Activated T-helper 1 cell treated with anti-CD3 and anti-CD28 coated beads, Interleukin-2, amount 50 U/mL, for 16 hours (primary cell): Measurements from ENCODE around the gene ST6GALNAC3.
"Not testable (repeated sequence)": the region's sequence is repeated elsewhere in the genome, so short reads cannot be mapped to it uniquely, and the experiment has no call there.

ENCODE experiments used
- DNase-seq, 2 donors: peaks; one replicate each; pipeline ENCODE4 v3.0.0-alpha.2; 2020; ENCODE audit warnings: low read depth in 1 of 2, low spot score in 1 of 2

Gene ST6GALNAC3

DNA sequence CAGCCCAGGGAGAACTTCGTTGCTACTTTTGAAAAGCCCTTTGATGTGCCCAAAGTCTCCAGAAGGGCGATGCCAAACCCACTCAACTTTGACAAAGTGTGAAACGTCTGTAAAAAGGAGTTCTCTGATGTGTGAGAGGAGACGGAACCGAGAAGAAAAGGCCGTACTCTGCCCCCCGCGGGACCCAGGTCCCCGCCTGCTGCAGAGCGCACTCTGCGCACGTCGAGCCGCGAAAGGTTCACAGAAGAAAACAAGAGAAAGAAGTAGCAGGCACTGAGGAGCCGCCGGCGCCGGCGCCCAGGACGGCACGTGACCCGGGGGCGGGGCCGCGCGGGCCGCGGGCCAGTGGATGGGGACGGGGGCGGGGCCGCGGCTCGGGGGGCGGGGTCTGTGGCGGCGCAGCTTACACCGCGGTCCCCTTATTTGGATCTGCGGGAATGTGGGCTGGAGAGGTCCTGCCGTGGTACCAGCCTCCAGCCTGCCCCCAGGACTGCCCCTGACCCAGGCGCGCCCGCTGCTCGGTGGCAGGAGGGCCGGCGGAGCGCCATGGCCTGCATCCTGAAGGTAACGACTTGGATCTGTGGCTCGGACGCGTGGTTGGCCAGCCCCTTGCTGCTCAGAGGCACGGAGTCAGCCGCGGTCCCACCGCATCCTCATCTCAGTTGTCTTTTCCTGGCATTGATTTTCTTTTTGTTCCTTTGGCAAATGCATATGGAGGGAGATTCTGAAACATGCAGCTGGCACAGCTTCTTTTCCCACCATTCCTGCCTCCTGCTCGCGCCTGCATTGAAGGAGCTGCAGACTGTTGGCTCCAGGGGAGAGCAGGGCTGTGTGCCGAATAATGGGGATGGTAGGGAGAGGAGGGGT lies at the start of gene ST6GALNAC3:
TSS of gene ST6GALNAC3 (plus strand) at position 426 of the 867 bp plus-strand sequence.
- peak; percentile 55 to 61 for DNase-seq

DNA sequence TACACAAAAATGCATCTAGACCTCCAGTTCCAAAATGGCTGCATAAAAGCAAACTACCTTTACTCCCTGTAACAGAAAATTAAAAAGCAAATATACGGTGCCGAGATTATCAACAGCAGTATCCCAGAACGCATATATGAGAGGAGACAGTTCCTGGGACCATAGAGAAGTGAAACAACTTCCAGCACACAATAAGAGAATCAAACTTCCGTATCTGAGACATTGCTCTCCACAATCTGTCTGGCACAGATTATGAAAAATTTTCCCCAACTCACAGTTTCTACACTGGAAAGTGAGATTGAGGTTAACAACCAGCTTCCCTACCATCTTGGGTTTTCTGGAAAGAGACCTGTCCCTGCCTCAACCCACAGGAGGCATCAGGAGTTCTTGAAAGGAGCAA lies 47.2 kb upstream of the ST6GALNAC3 start:
- DNase-seq, result no peak

DNA sequence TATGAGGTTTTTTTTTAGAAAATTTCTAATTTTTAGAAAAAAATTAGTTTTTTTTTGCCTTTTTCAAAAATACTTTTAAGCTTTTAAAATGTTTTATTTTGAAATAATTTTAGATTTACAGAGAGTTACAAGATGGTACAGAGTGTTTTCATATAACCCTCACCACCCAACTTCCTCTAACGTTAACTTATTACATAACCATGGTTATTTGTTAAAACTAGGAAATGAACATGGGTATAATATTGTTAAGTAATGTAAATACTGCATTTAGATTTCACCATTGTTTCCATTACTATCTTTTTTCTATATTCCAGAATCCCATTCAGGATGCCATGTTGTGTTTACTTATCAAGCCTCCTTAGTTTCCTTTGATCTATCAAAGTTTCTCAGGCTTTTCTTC lies 45.2 kb upstream of the ST6GALNAC3 start:
- DNase-seq, result no peak

DNA sequence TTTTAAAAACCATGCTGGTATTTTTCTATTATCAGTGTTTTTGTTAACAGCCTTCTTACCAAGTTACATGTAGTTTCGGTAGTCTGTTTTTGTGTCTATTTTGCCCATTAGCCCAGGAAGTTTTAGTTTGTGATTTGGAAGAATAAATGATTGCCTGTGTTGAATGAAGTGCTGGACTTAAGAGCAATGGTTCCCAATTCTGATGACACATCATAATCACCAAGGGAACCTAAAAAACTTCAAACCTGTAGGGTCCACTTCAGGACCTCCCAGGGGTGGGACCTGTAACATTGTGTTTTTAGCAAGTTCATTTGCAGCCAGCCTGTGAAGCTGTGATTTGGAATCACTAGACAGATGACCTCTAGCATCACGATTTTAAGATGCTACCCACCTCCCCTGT lies 43.0 kb upstream of the ST6GALNAC3 start:
- DNase-seq, result no peak

DNA sequence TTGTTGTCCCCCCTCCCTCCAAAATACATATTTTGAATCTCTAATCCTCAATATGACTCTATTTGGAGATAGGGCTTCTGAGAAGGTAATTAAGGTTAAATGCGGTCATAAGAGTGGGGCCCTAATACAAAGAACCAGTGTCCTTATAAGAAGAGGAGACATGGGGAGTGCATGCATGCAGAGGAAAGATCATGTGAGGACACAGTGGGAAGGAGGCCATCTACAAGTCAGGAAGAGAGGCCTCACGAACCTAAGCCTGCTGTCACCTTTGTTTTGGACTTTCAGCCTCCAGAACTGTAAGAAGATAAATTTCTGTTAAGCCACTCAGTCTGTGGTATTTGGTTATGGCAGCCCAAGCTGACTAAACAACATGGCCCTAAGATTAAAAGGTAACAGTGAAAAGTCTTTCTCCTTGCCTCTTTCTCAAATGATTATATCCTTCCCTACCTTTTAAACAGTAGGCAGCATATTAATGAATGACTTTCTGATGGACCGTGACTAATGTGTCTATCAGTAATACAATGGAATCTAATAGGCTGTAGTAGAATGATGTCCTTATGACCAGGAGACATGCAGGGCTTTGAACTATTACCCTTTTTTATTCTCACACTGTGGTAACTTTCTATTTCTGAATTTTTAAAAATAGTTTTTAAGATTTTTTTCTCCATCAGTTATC lies 40.6 kb upstream of the ST6GALNAC3 start:
- DNase-seq, result no peak

DNA sequence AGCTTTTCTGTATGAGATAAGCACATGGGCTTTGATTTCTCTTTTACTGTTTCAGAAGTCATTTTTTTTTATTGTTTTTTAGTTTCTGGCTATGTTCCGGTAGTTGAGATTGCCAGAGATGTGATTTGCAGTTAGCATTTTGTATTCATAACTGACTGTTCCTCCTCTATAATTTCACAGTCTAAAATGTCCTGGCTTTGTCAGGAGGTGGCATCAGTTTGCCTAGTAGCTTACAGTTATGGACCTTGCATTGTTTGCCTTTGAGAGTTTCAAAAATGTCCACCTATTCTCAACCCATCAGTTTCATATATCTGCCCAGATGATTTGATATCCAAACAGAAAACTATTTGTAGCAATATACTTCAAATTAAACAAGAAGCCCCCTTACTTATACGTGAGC lies 39.5 kb upstream of the ST6GALNAC3 start:
- DNase-seq, result no peak

DNA sequence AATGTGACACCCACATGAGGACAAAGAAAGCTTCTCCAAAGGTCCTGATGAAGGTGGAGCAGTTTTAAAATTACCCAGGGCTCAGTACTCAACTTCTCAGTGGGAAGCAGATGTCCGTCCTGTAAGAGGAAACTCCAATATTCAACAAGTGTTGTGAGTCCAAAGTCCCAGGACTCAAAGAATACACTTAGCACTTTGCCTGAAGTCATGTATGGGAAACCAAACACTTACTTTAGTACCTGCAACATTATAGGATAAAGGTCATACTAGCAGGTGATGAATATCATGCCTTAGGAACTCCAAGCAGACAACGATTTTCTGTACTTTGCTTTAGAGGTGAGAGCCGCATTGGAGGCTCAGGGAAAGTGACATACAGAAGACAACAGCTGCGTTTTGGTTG lies 37.2 kb upstream of the ST6GALNAC3 start:
- no peak for DNase-seq

DNA sequence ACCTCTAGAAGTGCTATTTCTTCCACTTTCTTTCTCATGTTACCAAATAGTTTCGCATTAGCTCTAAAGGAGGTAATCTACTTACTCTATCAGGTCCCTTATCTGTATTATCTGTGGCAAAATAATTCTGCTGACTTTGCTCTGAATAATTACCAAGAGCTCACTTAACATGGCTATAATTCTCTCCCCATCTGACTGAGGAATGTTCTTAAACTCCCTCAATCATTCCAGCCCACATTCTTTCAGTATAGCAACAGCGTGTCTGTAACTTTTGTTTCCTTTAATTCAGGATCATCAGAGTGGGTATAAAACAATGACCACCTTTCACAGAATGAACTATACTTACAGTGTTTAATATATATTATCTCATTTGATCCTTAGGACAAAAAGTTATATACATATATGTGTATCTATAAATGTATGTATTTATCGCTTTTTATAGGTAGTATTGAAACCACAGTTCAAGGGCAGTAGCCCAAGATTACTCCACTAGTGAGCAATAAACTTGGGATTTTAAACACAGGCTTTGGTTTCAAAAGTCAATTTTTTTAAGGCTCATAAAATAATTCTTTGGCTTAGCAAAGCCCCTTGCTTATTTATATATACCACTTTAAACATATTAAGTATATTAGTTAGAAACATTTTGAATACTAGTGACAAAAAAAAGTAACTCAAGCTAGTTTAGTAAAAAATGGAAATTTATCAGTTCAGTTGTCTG lies 36.1 kb upstream of the ST6GALNAC3 start:
- no peak for DNase-seq

DNA sequence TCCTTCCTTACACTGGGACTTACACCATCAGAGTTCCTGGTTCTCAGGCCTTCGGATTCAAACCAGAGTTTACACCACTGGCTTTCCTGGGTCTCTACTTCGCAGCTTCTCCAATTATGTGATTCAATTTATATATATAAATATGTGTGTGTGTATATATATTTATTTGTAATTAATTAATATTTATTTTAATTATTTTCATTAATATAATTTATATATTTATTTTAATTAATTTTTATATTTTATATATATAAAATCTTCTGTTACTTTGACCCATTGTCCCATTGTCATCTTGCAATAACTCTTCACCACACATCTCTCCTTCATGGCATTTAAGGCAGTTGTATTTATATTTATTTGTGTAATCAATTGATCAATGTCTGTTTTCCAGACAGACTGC lies 28.4 kb upstream of the ST6GALNAC3 start:
- no peak for DNase-seq

DNA sequence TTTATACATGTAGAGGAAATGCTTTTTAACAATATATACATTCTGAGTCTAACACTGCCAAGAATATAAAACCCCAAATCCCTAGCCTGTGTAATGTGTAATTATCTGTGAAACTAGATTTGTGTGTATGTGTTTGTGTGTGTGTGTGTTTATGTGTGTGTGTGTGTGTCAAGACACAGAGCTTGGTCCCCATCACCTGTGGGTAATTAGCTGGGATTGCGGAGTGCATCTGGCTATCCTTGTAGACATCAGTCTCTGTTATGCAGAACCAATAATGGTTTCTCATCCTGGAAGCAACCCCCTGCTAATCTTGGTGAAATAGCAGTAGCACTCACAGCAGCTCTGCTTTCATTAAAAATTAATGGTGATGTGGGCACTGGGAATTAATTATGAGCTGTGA lies 26.3 kb upstream of the ST6GALNAC3 start:
- DNase-seq, result no peak

DNA sequence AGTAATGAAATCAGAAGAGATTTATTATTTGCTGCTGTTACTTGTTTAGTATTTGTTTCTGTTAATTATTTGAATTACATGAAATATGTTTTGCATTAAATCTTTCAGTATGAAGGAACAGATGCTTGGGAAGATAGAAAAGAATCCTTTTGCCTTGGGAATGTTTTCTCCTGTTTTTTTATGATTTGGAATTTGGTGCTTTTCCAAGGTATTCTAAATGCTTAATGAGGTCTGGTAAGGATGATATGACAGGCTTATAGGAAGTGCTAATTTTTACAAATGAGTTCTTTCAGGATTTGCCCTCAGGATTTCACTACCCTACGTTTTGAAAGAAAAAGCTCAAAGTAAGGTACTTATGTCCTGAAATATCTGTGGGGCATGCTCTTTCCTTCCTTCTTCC lies 25.6 kb upstream of the ST6GALNAC3 start:
- no peak for DNase-seq

DNA sequence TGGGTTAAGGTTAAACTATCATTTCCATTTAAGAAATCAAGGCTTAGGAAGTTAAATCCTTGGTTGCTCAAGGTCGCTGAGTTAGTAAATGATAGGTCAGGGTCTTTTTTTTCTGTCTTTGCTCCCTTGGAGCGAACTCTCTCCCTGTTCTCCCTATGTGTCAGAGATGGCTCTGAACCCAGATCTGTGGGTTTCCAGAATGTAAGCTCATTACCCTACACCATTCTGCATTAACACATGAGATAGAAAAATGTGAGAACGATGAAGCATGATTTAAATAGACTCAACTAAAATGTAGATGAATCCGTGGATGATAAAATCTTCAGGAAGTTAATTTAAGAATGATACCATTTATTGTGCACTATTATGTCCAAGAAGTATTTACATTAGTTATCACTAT lies 25.0 kb upstream of the ST6GALNAC3 start:
- no peak for DNase-seq

DNA sequence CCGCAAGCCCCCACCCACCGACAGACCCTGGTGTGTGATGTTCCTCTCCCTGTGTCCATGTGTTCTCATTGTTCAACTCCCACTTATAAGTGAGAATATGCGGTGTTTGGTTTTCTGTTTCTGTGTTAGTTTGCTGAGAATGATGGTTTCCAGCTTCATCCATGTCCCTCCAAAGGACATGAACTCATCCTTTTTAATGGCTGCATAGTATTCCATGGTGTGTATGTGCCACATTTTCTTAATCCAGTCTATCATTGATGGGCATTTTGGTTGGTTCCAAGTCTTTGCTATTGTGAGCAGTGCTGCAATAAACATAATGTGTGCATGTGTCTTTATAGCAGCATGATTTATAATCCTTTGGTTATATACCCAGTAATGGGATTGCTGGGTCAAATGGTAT lies 24.5 kb upstream of the ST6GALNAC3 start:
- DNase-seq, result not testable (repeated sequence)

DNA sequence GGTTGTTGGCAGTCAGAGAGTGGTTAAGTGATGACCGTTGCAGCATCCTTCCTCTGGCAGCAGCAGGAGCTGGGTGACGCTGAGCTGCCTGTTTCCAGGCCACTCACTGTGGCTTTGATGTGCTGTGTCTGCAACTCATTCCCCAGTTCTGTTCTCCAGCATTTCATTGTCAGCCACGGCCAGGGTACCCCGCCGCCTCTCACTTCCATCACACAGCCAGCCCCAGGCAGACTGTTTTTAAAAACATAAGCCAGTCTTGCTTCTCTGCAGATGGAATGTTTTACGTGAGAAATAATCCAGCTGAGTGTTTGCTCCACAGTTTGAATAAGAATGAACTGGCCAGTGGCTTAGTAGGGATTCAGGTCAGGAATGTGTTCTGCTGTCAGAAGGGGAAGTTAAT lies 21.5 kb upstream of the ST6GALNAC3 start:
- DNase-seq, result no peak

DNA sequence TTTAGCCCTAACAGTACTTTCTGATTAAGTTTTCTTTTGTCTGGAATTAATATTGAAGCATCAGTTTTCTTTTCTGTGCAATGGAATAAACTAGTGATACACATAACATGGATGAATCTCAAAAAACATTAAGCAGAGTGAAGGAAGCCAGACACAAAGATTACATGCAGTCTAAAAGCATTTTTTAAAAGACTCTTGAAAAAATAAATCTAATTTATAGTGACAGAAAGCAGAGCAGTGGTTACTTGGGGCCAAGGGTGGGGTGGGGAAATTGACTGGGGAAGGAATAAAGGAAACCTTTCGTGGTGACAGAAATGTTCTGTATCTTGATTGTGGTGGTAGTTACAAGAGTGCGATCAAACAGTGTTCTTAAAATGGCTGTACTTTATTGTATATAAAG lies 20.2 kb upstream of the ST6GALNAC3 start:
- no peak for DNase-seq

DNA sequence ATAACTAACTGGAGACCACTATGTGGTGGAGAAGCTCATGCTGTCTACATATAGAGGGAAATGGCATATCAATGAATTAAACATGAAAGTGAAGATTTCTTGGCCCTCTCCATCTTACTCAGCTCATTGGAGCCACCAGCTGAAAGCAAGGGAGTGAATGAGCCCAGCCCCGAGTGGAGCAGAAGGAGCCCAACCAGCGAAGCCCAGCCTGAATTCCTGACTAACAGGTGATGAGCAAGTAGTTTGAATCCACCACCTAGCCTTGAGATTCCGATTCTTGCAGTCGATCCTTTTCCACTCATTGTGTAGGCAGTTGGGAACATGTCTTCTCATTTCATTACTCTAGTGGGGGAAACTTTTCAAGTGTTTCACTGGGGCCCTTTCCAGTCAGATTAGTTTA lies 18.6 kb upstream of the ST6GALNAC3 start:
- no peak for DNase-seq

DNA sequence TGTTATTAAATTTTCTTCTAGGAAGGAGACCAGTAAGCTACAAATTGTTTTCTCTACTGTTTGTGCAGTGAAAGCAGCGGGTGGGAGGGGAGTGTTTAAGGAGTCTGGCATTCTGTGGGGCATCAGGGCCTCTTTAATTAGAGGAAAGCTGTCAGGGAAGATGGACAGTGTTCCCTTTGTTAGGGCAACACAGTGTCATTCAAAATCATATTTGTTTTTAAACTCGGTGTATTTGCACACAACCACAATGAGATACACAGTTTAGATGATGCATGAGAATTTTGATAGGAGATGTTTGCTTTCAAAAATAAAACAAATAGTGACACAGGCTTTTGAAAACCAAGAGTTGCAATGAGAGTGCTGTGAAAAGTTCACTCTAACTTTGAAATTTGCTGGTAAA lies 15.1 kb upstream of the ST6GALNAC3 start:
- DNase-seq, result no peak

DNA sequence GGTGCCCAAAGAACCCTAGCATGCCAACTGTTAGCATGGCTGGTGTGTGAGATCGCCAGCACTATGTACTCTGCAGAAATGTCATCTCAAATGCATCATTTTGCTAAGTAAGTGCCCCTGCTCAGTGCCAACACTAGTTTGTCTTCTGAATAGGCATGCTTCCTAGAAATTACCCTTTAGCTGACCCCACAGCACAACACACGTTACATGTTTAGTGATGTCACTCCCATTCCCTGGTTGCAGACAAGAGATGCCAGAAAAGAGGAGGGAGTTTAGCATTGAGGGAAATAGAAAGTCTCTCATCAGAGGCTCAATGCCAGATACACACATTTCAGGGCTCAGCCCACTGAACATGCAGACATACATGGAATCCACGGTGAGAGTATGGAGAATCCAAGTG lies 9.3 kb upstream of the ST6GALNAC3 start:
- no peak for DNase-seq

DNA sequence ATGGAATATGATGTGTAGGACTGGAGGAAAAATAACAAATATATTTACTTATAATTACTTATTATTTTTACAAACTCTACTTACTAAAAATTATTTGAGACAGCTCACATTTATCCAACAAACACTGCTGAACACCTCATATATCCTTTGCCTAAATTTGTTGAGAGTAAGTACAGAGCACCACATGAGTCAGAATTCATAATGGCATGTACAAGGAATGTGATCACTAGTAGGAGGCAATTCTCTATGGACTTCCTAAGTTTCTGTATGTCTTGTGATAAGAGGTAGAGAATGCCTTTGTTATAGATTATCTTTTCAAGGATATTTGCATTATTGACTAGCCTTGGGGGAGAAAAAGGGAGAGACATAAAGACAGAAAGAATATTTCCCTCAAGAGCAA lies 8.2 kb upstream of the ST6GALNAC3 start:
- no peak for DNase-seq

DNA sequence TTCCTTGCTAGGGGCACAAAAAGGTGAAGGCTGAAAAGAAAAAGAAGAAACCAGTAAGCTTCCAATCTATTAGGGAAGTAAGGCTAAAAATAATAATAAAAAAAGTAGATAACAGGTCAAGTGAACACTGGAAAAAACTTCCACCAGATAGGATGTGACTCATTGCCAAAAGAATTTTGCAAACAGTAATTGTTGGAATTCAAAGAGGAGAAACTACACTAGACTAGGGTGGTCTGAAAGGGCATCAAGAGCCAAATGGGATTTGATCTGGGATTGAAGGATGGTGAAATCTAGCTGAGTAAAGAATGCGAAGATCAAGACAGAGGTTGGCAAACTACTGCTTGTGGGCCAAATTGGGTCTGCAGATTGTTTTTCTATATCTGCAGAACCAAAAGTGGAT lies 6.0 kb upstream of the ST6GALNAC3 start:
- DNase-seq, result no peak

DNA sequence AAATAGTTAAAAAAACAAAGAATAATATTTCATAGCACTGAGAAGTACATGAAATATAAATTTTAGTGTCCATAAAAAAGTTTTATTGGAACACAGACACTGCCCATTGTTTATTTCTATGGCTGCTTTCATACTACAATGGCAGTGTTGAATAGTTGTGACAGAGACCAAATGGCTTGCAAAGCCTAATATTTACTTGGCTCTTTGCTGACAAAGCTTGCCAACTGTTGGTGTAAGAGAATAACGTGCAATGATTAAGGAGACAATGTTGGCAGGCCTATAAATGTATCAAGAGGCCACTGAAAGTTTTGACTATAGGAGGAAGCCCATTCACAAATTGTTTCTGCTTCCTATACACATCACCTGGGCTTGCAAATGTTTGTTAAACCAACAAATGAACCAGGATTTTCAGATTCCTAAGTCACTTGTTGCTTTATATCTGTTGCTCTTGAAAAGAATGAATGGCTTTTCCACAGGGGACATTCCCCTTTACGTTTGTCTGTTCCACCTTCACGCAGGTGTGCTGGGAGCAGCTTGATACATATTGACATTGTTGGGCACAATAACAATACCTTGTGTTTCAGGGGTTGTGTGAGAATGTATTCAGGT lies 5.5 kb upstream of the ST6GALNAC3 start:
- DNase-seq, result no peak

DNA sequence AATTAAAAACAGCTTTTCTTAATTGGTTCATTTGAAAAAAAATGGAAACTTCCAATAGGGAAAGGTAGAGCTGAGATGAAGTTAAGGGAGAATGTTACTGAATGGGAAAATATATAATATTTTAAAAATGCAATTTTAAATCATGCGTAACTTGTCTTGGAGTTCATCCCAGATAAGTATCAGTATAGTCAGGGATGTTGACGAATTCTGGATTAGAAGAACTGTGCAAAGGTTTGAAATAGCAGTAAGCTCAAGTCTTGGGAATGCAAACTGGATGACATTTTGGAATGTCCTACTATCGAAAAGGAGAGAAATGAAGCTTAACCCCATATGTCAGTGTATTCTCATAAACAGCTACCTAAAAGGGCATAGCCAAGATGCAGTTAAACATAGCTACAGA lies 4.0 kb upstream of the ST6GALNAC3 start:
- no peak for DNase-seq
